NCI-H446 (cell line): Measurements from ENCODE around the gene FAM53B.
"Not testable (repeated sequence)": the region's sequence is repeated elsewhere in the genome, so short reads cannot be mapped to it uniquely, and the experiment has no call there.

Source experiments
- DNase-seq, 2 experiments: peaks; one replicate each; lab custom pipeline; 2025; lab: John Stamatoyannopoulos, UW

Gene FAM53B

DNA sequence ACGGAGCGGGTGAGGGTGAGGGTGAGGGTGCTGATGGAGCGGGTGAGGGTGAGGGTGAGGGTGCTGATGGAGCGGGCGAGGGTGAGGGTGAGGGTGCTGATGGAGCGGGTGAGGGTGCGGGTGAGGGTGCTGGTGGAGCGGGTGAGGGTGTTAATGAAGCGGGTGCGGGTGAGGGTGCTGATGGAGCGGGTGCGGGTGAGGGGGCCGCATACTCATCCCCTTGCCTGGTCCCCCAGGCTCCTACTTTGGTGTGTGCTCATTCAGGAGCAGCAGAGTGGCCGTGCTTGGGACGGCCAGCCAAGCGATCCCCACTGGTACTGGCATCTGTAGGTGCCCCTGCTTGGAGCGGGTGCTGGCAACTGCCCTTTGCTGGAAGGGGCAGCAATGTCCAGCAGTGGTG, 133.3 kb downstream of the FAM53B start:
- DNase-seq: not testable (repeated sequence)

DNA sequence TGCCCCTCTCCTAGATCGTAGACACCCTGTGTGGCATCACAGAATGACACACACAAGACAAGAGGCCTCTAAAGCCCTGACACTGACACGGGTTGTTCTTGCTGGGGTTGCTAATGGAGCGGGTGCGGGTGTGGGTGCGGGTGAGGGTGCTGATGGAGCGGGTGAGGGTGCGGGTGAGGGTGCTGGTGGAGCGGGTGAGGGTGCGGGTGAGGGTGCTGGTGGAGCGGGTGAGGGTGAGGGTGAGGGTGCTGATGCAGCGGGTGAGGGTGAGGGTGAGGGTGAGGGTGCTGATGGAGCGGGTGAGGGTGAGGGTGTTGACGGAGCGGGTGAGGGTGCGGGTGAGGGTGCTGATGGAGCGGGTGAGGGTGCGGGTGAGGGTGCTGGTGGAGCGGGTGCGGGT, 134.0 kb downstream of the FAM53B start:
- DNase-seq: not testable (repeated sequence)

DNA sequence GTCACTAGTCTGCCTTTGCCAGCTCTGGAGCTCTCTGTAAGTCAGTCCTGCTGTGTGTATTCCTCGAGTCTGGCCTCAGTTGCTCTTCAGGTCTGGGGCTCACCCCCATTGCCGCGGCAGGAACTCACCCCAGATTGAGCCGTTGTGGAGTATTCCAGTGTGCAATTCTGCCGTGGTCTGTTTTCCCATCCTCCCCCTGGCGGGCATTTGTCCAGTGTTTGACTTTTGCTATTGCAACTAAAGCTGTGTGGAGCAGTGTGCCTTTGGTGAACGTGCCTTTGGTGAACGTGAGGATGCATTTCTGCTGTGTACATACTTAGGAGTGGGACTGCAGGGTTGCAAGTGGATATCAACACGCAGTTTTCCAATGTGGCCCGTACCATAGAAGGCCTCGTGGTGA, 134.5 kb downstream of the FAM53B start:
- DNase-seq: no peak

DNA sequence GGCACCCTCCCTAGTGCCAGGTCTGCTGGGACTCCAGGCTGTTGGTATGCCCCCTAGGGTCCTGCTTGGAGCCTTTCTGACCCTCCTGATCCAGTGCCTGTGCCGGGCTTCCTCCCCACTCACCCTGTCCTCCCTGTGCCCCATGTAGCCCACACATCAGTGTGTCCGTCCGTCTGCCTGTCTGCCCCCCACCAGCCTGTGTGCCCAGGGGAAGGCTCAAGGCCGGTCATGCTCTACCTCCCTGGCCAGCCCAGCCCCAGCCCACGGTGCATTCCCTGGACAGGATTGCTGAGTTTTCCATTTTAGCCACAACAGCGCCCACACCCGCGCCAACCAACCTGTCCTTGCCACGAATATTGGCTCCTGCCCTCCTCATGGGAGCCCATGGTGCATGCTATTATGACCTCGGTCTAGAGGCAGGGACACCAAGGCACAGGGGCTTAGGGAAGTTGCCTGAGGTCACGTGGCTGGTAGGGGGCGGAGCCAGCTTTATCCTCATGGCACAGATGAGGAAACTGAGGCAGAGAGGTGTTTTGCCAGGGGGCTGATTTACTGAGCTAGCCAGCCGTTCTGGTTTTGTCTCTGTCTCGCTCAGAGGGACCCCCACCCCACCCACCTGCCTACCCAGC, 136.0 kb downstream of the FAM53B start:
- no peak for DNase-seq

DNA sequence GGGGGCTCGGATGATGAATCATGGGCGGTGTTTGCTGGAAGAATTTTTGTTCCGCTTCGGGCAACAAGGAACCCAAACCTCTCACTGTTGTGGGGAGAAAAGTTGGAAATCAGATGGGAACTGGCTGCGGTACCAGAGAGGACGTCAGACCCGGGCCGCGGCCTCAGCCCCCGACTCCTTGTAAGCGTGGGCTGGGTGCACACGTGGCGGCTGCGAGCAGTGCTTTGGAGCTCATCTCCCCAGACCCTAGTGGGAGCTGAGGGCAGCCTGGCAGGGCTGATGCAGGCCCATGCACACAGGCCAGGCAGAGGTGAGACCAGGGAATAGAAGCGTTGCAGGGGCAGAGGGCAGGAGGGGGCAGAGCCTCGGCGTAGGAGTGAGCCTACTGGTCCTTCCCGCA, 136.5 kb downstream of the FAM53B start:
- no peak for DNase-seq

DNA sequence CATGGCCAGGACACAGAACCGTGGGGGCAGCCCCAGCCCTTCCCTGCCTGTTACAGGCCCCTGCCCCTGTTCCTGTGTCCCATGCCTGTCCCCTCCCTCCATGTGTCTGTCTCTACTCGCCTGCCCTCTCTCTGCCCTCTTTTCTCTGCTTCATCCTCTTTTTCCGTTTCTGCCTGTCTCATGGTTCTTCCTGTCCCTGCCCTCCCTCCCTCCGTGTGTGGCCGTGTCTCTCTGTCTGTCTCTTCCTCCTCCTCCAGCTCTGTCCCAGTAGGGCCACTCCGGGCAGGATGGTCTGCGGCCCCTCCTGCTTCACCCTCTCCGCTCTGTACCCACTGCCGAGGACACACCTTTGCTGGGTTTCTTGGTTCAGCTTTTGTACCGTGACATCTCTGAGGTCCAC, 137.4 kb downstream of the FAM53B start:
- no peak for DNase-seq

DNA sequence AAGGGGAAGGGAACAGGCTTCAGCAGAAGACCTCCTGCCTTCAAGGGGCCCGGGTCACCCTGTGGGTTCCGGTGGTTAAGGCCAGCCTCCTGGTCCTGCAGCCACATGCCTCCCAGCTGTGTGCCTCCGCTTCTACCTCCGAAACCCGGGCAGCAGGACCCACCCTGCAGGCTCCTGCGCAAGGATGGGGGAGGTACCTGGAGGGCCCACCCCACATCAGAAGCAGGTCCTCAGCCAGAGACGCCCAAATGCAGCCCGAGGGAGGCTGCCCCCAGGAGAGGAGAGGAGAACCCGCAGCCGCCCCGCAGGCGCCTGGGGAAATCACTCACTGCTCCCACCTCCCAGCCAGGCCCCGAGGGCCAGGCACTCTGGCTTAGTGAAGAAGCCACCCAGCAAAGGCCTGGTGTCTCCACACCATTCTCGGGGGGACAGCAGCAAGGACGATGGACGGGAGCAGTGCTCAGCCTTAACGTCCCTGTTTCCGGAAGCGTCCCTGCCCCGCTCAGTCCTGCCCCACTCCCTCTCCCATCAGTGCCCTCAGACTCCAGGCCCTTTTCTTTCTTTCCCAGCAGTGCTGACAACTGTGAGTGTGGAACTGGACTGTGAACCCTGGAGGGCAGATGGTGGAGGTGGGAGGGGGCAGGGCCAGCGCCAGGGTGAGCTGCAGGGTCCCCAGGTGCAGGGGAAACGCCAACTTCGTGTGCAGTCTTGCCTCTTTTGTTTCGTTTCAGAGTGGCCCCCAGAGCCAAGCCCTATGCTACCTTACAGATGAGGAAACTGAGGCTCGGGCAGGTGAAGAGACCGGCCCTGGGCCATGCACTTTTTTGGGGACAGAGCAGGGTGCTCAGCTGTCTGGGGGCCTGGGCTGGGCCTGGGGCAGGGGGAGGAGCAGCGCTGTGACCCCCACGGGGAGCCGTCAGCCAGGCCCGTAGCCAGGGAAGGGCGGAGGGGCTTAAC, 138.0 kb downstream of the FAM53B start:
- DNase-seq: no peak

DNA sequence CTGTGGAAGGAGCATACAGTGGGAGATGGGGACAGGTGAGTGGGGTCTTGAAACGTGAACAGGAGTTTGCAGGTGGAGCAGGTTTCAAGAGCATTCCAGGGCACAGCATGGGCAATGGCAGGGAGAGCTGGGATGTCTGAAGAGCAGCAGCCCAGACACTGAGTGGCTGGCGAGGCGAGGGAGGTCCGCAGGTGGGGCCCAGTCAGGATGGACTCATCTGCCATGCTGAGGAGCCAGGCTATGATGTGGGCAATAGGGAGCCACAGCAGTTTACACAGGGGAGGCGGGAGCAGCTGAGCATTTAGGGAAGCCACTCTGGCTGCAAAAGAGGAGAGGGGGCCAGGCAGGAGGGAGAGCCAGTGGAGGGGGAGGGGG, 138.7 kb downstream of the FAM53B start:
- no peak for DNase-seq

DNA sequence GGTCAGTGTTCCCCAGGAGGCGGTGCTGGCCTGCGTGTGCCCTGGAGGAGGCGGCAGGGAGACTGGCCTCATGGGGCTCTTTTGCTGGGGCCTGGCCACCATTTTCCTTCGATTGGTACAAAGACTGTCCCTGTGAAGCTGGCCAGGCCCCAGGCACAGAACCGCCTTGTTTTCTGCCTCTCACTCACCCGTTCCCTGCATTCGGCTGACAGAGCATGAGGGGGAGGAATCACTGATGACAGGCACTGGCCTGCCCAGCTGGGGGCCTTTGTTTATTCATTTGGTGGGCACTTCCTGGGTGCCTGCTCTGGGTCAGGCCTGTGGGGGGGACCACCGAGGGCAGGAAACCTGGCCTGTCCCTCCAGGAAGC, 139.2 kb downstream of the FAM53B start:
- DNase-seq: no peak

DNA sequence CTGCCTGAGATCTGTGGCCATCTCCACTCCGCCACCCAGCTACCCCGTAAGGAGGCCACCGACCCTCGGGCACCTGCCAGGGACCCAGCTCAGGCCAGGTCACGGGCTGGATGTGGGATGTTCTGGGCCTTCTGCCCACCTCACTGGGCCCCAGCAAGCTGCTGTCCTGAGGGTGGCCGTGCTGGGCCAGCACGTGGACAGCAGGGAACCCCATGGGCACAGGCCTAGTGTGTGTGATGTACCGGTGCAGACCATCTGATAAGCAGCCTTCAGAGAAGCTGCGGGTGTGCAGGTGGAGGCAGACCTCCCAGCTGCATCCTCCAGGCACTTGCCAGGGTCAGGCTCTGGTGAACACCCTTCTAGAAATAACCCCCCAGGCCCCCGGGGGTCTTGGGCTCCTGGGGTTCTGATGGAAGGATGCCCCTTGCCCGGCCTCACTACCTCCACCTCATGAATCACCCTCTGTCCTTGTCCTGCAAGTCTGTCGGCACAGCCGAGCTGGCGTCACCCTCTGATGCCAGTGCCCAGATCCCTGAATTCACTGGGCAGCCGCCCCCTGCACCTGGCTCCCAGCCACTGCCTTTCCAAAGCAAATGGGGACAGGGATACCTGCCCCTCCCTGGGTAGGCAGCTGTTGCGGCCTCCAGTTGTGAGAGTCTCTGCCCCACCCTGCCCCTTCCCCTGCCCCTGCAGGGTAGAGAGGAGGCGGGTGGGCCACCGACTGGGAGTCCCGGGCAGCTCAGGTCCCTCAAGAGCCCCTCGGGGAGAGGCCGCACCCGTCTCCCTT, 139.8 kb downstream of the FAM53B start:
- no peak for DNase-seq

DNA sequence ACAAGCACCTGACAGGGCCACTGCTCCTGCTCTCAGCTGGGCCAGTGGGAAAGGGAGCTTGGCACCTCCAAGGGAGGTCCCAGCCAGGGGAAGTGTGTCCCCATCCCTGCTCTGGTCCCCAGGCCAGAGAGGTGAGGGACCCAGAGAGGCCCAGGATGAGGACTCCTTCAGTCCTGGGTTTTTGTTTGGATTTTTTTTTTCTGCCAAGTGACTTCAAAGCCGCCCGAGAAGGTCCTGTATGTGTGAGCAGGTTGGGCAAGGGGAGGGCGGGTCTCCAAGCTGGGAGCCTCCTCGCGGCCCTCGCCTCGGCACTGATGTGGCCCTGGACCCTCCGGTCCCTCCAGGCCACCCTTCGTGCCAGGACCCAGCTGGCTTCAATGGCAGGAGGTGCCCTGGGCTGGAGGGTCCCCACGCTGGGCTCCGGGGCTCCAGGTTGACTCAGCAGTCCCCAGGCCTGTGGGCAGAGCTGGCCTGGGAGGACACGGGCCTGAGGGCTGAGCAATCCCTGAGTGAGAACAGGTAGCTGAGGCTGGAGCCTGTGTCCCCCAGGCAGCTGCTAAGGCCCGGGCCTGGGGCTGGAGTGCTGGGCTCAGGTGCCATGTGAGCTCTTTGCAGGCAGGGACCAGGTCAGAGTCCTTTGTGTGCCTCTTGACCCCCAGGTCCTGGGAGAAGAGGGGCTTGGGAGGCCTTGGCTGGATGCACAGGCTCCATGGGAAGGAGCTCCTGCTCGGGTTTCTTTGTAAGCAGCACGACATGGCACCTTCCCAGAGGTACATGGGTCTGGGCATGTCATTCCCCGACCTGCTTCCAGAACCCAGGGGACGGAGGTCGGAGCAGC, 140.6 kb downstream of the FAM53B start:
- no peak for DNase-seq

DNA sequence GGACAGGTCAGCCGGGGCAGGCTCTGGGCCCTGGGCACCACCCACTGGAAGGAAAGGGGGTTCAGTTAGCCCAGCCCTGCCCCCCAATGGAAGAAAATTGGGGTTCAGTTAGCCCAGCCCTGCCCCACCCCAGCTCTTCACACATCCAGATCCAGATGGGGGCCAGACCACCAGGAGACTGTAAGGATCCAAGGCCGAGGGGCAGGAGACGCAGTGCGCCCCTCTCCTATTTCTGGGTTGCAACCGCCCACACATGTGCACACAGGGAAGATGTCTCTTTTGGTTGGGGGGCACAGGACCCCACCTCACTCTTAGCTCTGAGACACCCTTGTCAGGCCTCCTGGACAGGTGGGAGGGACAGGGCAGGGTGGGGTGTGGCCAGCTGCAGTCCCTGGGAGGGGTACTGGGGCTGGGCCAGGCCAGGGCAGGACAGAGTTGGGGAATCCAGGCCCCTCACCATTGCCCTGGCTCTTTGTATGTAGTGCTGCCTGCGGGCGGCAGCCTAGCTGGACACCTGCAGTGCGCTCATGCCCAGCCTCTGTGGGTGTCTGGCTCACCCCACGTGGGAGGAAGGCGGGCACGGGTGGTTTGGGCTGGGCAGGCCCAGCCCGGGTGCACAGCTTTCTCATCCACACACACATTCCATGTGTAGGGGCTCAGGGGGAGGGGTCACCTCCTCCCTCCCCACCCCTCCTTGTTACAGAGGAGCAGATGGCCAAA, 141.4 kb downstream of the FAM53B start:
- no peak for DNase-seq

DNA sequence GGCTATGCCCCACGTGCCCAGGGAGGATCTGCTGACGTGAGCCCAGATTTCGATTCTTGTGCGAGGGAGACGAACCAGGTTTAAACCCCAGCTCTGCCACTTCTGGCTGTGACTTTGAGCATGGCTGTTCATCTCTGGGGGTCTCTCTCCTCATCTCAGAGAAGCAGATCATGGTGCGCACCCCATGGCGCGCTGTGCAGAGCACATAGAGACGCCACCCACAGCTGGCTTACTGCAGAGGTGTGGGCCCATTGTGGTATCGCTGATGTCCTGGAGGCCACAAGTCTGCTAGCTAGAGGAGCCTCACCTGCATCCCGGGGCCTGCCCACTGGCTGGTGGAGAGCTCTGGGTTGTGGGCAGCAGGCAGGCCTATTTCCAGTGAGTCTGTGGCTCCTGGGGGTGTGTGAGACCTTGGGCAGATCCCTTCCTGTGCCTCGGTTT, 142.0 kb downstream of the FAM53B start:
- no peak for DNase-seq

DNA sequence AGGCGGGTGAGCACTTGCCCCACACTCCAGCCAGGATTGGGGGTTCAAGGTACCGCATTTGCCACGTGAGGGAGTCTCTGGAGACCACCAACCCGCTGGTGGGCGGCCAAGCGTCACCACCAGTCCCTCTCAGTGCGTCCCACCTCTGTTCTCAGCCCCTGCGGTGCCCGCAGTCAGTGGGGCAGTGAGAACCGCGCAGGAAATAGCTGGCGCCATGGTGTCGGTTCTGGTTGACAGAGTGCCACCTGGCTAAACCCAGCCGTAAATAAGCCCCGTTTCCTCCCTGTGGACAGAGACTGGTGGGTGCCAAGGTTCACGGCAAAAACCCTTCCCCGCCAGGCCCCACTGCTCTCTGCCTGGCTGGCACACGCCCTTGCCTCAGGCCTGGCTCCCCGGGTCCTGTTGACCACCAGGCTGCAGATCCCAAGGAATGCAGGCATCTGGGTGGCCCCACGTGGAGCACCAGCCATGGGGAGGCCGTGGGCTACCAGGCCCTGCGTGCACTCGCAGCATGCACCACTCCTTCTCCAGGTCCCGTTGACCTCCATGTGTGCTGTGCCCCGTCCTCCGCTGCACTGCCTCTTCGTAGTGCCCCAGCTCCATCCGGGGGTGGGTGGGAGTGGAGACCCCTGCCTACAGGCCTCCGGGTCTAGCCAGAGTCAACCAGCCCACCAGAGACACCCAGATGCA, 142.6 kb downstream of the FAM53B start:
- DNase-seq: no peak

DNA sequence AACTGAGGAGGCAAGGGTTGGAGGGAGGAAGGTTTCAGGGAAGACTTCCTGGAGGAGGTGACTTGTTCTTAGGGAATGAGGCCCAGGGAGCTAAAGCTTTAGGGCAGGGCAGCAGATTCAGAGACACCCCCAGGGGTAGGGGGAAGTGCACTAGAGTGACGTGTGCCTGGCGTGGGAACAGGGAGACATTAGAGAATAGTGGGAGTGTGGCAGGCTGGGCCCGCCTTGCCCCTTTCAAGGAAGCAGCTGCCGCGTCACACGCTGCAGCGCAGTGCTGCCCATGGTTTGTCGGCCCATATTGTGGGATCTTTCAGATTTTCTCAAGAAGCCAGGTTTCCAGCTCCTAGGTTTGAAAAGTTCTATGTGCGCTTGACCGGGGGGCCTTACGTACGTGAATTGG, 143.2 kb downstream of the FAM53B start:
- DNase-seq: no peak

DNA sequence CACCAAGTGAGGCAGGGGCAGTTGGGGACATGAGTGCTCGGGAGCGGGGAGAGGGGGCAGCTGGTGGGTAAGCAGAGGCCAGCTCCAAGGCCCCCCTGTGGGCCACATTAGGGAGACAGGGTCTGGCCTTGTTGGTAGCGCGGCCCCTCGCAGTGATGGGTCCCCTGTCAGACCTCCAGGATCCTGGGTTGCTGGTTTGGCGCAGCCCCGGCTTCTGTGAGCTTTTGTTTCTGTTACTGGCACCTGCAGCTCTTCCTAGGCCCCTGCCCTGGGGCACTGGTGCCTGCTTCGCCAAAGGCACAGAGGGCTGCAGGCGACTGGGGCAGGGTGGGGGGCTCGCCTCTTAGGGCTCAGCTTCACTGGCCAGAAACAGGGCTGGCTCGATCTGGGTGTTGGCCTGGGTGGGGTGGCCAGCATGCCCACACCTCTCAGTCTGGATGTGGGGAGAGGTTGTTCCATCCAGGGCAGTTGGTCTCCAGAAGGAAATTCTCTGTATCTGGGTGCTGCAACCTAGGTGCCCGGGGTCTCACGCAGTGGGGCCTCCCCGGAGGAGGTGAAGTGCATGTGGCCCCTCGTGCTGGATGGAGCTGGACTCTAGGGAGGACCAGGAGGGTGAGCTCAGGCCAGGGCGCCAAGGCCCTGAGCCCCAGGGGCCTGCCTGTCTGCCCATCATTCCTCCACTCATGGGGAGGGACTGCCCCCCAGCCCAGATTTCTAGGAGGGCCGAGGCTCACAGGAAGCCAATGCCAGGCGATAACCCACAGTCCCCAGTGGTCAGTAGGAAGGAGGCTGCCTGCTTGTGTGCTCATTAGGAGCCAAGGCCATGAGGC, 143.9 kb downstream of the FAM53B start:
- no peak for DNase-seq

DNA sequence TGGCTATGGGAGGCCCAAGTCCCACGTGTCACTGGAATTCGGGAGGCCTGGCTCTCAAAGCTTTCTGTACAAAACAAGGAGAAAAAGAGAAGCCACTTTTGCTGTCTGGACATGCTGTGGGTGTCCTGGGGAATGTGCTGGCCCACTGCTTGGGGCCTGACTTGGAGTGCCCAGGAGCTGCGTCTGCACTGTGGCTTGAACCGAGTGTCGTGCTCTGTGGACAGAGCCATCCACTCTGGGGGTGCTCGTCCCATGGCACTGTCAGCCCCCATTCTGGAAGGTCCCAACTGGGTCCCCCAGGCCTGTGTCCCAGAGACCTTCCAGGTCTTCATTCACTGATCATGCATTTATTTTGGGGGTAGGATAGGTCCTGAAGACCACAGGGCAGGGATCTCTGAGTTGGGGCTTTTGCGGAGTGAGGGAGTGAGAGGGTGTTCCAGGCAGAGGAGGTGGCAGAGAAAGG, 144.6 kb downstream of the FAM53B start:
- DNase-seq: no peak

DNA sequence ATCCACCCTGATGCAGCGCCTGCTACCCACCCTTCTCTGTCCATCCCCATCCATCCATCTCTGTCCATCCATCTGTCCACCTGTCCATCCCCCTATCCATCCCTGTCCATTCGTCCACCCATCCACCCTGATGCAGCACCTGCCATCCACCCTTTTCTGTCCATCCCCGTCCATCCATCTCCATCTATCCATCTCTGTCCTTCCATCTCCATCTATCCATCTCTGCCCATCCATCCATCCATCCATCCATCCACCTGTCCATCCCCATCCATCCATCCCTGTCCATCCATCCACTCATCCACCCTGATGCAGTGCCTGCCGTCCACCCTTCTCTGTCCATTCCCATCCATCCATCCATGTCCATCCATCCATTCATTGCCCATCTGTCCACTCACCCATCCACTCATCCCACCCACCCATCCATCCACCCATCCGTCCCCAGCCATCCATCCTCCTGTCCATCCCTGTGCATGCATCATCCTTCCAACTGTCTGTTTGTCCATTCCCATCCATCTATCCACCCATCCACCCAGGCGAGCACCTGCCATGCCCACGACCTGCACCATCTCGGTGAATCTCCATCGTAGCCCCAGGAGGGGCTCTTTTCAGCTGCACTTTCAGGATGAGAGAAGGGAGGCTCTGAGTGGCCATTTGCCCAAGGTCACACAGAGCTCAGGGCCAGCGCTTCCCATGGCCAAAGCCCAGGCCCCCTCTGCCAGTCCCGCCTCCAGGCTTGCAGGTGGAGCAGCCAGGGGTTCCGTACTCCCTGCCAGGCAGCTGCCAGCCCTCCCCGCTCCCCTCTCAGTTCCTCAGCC, 145.2 kb downstream of the FAM53B start:
- no peak for DNase-seq

DNA sequence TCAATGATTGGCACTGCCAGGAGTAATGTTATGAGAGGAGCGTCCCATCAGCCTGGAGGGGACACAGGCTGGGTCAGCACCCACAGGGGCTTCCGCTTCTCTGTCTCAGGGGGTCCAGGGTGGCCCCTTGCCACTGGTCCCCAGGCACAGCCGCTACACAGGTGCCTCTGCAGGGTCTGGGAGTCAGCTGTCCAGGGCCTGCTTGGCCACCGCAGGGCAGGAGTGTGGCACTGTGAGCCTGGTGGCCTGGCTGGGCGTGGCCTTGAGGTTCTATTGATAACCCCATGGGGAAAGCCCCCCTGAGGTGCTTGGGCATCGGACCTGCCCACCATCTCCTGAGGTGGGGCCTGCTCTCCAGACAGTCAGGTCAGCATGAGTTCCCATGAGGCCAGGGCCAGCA, 146.0 kb downstream of the FAM53B start:
- no peak for DNase-seq
